ENCODE results near the gene KRT38.
"Not testable (repeated sequence)": the region's sequence is repeated elsewhere in the genome, so short reads cannot be mapped to it uniquely, and the experiment has no call there.

The KRT38 gene

GRCh38 chr17:41396340-41396739 is 44.4 kb downstream of the KRT38 start:
- Histone ChIP-seq H3K27ac (ENCODE audit: poor library complexity, severe bottlenecking) (no peak overlapping the region), H3K36me3 (ENCODE audit: low read depth) (no peaks in the 10 kb centered on the region), H3K9me3 (ENCODE audit: severe bottlenecking) (no peaks in the 10 kb centered on the region), H3K27me3 (ENCODE audit: insufficient read depth, poor library complexity, severe bottlenecking) (no peaks in the 10 kb centered on the region), H3K4me3 (ENCODE audit: severe bottlenecking) (no peak overlapping the region), H3K4me1 (ENCODE audit: insufficient read depth, poor library complexity, severe bottlenecking) (peaks cover 8% of the 10 kb centered on the region)
- ATAC-seq (ENCODE audit: low read depth) (no peak), DNase-seq (ENCODE audit: low spot score) (no peak)
- TF ChIP-seq CTCF (IDR thresholded peaks at IDR 0.05; ENCODE audit: poor library complexity, severe bottlenecking), result no peak

- ATAC-seq (ENCODE audit: low read depth) (no peak), DNase-seq (ENCODE audit: low spot score) (no peak)
- Histone ChIP-seq H3K4me1 (ENCODE audit: insufficient read depth, poor library complexity, severe bottlenecking) (peaks cover 8% of the 10 kb centered on the region), H3K27ac (ENCODE audit: poor library complexity, severe bottlenecking) (no peak overlapping the region), H3K36me3 (ENCODE audit: low read depth) (no peaks in the 10 kb centered on the region), H3K4me3 (ENCODE audit: severe bottlenecking) (no peak overlapping the region), H3K27me3 (ENCODE audit: insufficient read depth, poor library complexity, severe bottlenecking) (no peaks in the 10 kb centered on the region), H3K9me3 (ENCODE audit: severe bottlenecking) (no peaks in the 10 kb centered on the region)
- TF ChIP-seq CTCF (IDR thresholded peaks at IDR 0.05; ENCODE audit: poor library complexity, severe bottlenecking), result no peak
Observed at GRCh38 chr17:41395611-41396010, 45.2 kb downstream of the KRT38 start.

GRCh38 chr17:41395044-41395443 is 45.7 kb downstream of the KRT38 start:
- not testable (repeated sequence) for H3K27me3 ChIP-seq (ENCODE audit: insufficient read depth, poor library complexity, severe bottlenecking); ATAC-seq (ENCODE audit: low read depth); H3K9me3 ChIP-seq (ENCODE audit: severe bottlenecking); H3K36me3 ChIP-seq (ENCODE audit: low read depth); H3K4me1 ChIP-seq (ENCODE audit: insufficient read depth, poor library complexity, severe bottlenecking); H3K4me3 ChIP-seq (ENCODE audit: severe bottlenecking); DNase-seq (ENCODE audit: low spot score)
- peak overlapping the region; percentile 22 for H3K27ac ChIP-seq (ENCODE audit: poor library complexity, severe bottlenecking)

GRCh38 chr17:41394254-41394996 is 46.4 kb downstream of the KRT38 start:
- peaks cover 8% of the 10 kb centered on the region for H3K4me1 ChIP-seq (ENCODE audit: insufficient read depth, poor library complexity, severe bottlenecking)
- no peaks in the 10 kb centered on the region for H3K27me3 ChIP-seq (ENCODE audit: insufficient read depth, poor library complexity, severe bottlenecking)
- ATAC-seq (ENCODE audit: low read depth) (peak; percentile 51; the same call in 2 of the 3 replicates), DNase-seq (ENCODE audit: low spot score) (no peak)
- peak overlapping the region; percentile 22 for H3K27ac ChIP-seq (ENCODE audit: poor library complexity, severe bottlenecking)
- no peak for TF ChIP-seq CTCF (IDR thresholded peaks at IDR 0.05; ENCODE audit: poor library complexity, severe bottlenecking)
- no peak overlapping the region for H3K4me3 ChIP-seq (ENCODE audit: severe bottlenecking)
- no peaks in the 10 kb centered on the region for H3K36me3 ChIP-seq (ENCODE audit: low read depth)
- no peaks in the 10 kb centered on the region for H3K9me3 ChIP-seq (ENCODE audit: severe bottlenecking)

GRCh38 chr17:41393826-41394225 is 47.0 kb downstream of the KRT38 start:
- no peak for ATAC-seq (ENCODE audit: low read depth)
- H3K36me3 ChIP-seq (ENCODE audit: low read depth), result no peaks in the 10 kb centered on the region

More at GRCh38 chr17:41393826-41394225, 47.0 kb downstream of the KRT38 start:
- no peaks in the 10 kb centered on the region for H3K9me3 ChIP-seq (ENCODE audit: severe bottlenecking)
- peaks cover 8% of the 10 kb centered on the region for H3K4me1 ChIP-seq (ENCODE audit: insufficient read depth, poor library complexity, severe bottlenecking)
- TF ChIP-seq CTCF (IDR thresholded peaks at IDR 0.05; ENCODE audit: poor library complexity, severe bottlenecking), result no peak
- H3K4me3 ChIP-seq (ENCODE audit: severe bottlenecking), result no peak overlapping the region
- H3K27me3 ChIP-seq (ENCODE audit: insufficient read depth, poor library complexity, severe bottlenecking), result no peaks in the 10 kb centered on the region
- DNase-seq (ENCODE audit: low spot score), result no peak
- peak overlapping the region; percentile 22 for H3K27ac ChIP-seq (ENCODE audit: poor library complexity, severe bottlenecking)
